Measurements from ENCODE around the gene ITGA2. TPM values are rescaled to one million over a fixed set of nuclear protein-coding genes. Genes with fewer than 3 reads are reported as not detected.
A peak's percentile ranks its signal among the peaks of the same experiment; 100 is the strongest.

ITGA2 gene
- total RNA-seq, 1 experiment from 2014 or later = 36.6 TPM

GRCh38 chr5:52943285-52943684 lies 45.9 kb upstream of the ITGA2 start:
- Histone ChIP-seq H3K9ac (ENCODE audit: low read length) (no peak overlapping the region), H3K4me3 (replicated peaks in 1 of 2; ENCODE audit: low read depth in 1 of 2, low read length in 2 of 2) (no peak overlapping the region), H2AFZ (ENCODE audit: low read depth, low read length, poor library complexity, severe bottlenecking) (no peak overlapping the region), H3K4me1 (ENCODE audit: control insufficient read depth in 1 of 2, insufficient read depth in 2 of 2, low read length in 2 of 2) (peaks cover 0 to 1% of the 10 kb centered on the region in 2 experiments; a peak in 1 of 4 replicates), H3K9me2 (ENCODE audit: insufficient read depth) (no peaks in the 10 kb centered on the region), H3K27ac (ENCODE audit: low read depth, low read length) (no peak overlapping the region), H3K4me2 (ENCODE audit: low read length) (no peak overlapping the region), H3K79me2 (ENCODE audit: insufficient read depth, low read length) (no peaks in the 10 kb centered on the region), H4K20me1 (ENCODE audit: insufficient read depth) (no peaks in the 10 kb centered on the region), H3K27me3 (ENCODE audit: insufficient read depth, low read length) (no peaks in the 10 kb centered on the region), H3K9me3 (ENCODE audit: control insufficient read depth in 1 of 2, insufficient read depth in 1 of 2, low read depth in 1 of 2, low read length in 2 of 2) (no peaks in the 10 kb centered on the region), H3K36me3 (ENCODE audit: control insufficient read depth in 1 of 2, insufficient read depth in 2 of 2, low read length in 2 of 2) (no peaks in the 10 kb centered on the region)
- no peak for DNase-seq (ENCODE audit: low read depth, low spot score)
- ChIA-PET RAD21 (ENCODE audit: low non-redundant PET in 1 of 2, low total read pairs in 2 of 2, uncharacterized antibody in 2 of 2, unreplicated experiment in 2 of 2) (no interaction called here), CTCF (interaction anchor here (1.0 to 1.1 kb wide), 3 partner anchors 28 to 172 kb away, joined by 3 to 5 read pairs (median 4); no protein-coding TSS in a partner anchor), POLR2A (no interaction called here)
- intact Hi-C loops (cut with micrococcal nuclease) = no loop called here
- BruUV-seq (replicated peaks) = no TSS peak
- TF ChIP-seq ATF3 (IDR thresholded peaks at IDR 0.05) = no peak
- TF ChIP-seq EGR1 (IDR thresholded peaks at IDR 0.05; ENCODE audit: low read depth) = no peak
- no peak for TF ChIP-seq SIN3A (IDR thresholded peaks at IDR 0.05; ENCODE audit: low read depth)
- TF ChIP-seq ELF1 (IDR thresholded peaks at IDR 0.05; ENCODE audit: borderline replicate concordance, low read depth) = no peak
- TF ChIP-seq EZH2phosphoT487 (IDR thresholded peaks at IDR 0.05; ENCODE audit: borderline replicate concordance) = no peak
- no peak for TF ChIP-seq YY1 (IDR thresholded peaks at IDR 0.05; ENCODE audit: extremely low read depth, insufficient replicate concordance, low read depth, low read length)
- TF ChIP-seq CTCF (IDR thresholded peaks at IDR 0.05 in 2 of 3, conservative IDR thresholded peaks at IDR 0.05 in 1 of 3; ENCODE audit: borderline replicate concordance in 1 of 3, insufficient read depth in 1 of 3, low read depth in 2 of 3, low read length in 2 of 3) = peak; percentile 12 to 37 (median 23); a peak in 4 of 6 replicates
- peak; percentile 85 for ATAC-seq

GRCh38 chr5:52943808-52944207 lies 45.3 kb upstream of the ITGA2 start:
- Histone ChIP-seq H4K20me1 (ENCODE audit: insufficient read depth) (no peaks in the 10 kb centered on the region), H2AFZ (ENCODE audit: low read depth, low read length, poor library complexity, severe bottlenecking) (no peak overlapping the region), H3K4me3 (replicated peaks in 1 of 2; ENCODE audit: low read depth in 1 of 2, low read length in 2 of 2) (no peak overlapping the region), H3K4me1 (ENCODE audit: control insufficient read depth in 1 of 2, insufficient read depth in 2 of 2, low read length in 2 of 2) (peaks cover 0 to 6% of the 10 kb centered on the region in 2 experiments; a peak in 1 of 4 replicates), H3K27ac (ENCODE audit: low read depth, low read length) (no peak overlapping the region), H3K9ac (ENCODE audit: low read length) (no peak overlapping the region), H3K4me2 (ENCODE audit: low read length) (no peak overlapping the region), H3K9me2 (ENCODE audit: insufficient read depth) (no peaks in the 10 kb centered on the region), H3K9me3 (ENCODE audit: control insufficient read depth in 1 of 2, insufficient read depth in 1 of 2, low read depth in 1 of 2, low read length in 2 of 2) (no peaks in the 10 kb centered on the region), H3K79me2 (ENCODE audit: insufficient read depth, low read length) (no peaks in the 10 kb centered on the region), H3K27me3 (ENCODE audit: insufficient read depth, low read length) (no peaks in the 10 kb centered on the region), H3K36me3 (ENCODE audit: control insufficient read depth in 1 of 2, insufficient read depth in 2 of 2, low read length in 2 of 2) (no peaks in the 10 kb centered on the region)
- CTCF ChIA-PET = interaction anchor here (0.8 to 1.8 kb wide), 5 partner anchors 28 to 172 kb away, joined by 3 to 5 read pairs (median 3); no protein-coding TSS in a partner anchor
- BruUV-seq (replicated peaks) = no TSS peak
- POLR2A ChIA-PET = no interaction called here
- no peak for DNase-seq (ENCODE audit: low read depth, low spot score)
- ATAC-seq = no peak
- intact Hi-C loops (cut with micrococcal nuclease) = no loop called here
- RAD21 ChIA-PET (ENCODE audit: low non-redundant PET in 1 of 2, low total read pairs in 2 of 2, uncharacterized antibody in 2 of 2, unreplicated experiment in 2 of 2) = no interaction called here
- TF ChIP-seq SP1 (IDR thresholded peaks at IDR 0.05; ENCODE audit: low read depth) (no peak), TCF7L2 (IDR thresholded peaks at IDR 0.05; ENCODE audit: borderline replicate concordance, extremely low read depth, insufficient read depth, insufficient read length) (no peak), POLR2A (IDR thresholded peaks at IDR 0.05; ENCODE audit: borderline replicate concordance, extremely low read depth, insufficient read depth, insufficient read length) (no peak), ELF1 (IDR thresholded peaks at IDR 0.05; ENCODE audit: borderline replicate concordance, low read depth) (no peak), YY1 (IDR thresholded peaks at IDR 0.05; ENCODE audit: extremely low read depth, insufficient replicate concordance, low read depth, low read length) (no peak), CTCF (IDR thresholded peaks at IDR 0.05 in 2 of 3, conservative IDR thresholded peaks at IDR 0.05 in 1 of 3; ENCODE audit: borderline replicate concordance in 1 of 3, insufficient read depth in 1 of 3, low read depth in 2 of 3, low read length in 2 of 3) (no peak), SRF (IDR thresholded peaks at IDR 0.05; ENCODE audit: low read depth) (no peak), JUND (IDR thresholded peaks at IDR 0.05) (no peak), SIN3A (IDR thresholded peaks at IDR 0.05; ENCODE audit: low read depth) (no peak), CEBPB (IDR thresholded peaks at IDR 0.05; ENCODE audit: low read depth) (no peak)
